ENCODE data around the gene NFE2L3. TPM values are rescaled to one million over a fixed set of nuclear protein-coding genes. Genes with fewer than 3 reads are reported as not detected.

Gene NFE2L3
- total and polyA plus RNA-seq, 2 of the 8 experiments (the other 6 are each of a cell fraction or from before 2014, with no cell fraction given), result 64.9 to 76.5 TPM

DNA sequence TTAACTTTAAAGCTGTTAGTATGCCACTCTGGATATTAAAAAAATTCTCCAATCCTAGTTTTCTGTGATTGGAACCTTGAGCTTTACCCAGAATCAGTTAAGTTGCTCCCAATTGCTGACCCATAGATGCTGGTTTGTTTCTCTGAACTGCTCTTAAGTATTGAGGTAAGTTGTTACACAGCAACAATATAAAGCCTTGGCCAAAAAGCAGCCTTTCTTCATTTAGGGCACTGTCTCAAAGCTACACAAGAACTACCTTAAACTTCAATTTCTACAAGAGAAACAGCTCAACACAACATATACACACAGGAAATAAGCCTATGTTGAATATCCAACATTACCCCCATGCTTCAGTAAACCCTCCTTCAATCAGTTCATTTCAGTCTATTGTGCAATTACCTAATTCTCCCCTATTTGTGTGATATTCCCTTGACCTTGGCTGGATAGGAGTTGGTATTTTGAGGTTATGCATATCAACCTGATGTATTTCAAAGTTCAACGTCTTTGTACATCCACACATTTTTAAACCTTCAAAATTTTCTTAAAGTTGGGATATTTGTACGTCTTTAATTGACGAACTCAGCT, 37.1 kb downstream of the NFE2L3 start:
- Histone ChIP-seq H3K27me3 (replicated peaks in 1 of 4; ENCODE audit: control insufficient read depth in 3 of 4, extremely low read depth in 1 of 4, insufficient read depth in 3 of 4, low read length in 3 of 4) (no peaks in the 10 kb centered on the region), H2AK5ac (ENCODE audit: low read depth, low read length) (no peak overlapping the region), H4K91ac (replicated peaks; ENCODE audit: insufficient read length, low read length) (no peak overlapping the region), H2BK120ac (replicated peaks; ENCODE audit: low read depth, low read length) (no peak overlapping the region), H3K9me3 (ENCODE audit: insufficient read depth in 2 of 2, low read depth in 1 of 2, low read length in 1 of 2) (no peaks in the 10 kb centered on the region), H3K4me2 (ENCODE audit: insufficient read depth in 1 of 2, low read depth in 2 of 2, low read length in 2 of 2) (no peak overlapping the region), H2BK15ac (ENCODE audit: low read length) (no peak overlapping the region), H2BK5ac (ENCODE audit: low read depth, low read length) (no peak overlapping the region), H2BK12ac (ENCODE audit: low read depth, low read length) (no peak overlapping the region), H2BK20ac (ENCODE audit: low read length) (no peak overlapping the region), H3K27ac (ENCODE audit: low read depth, low read length) (no peak overlapping the region), H3K4me3 (ENCODE audit: extremely low read depth in 1 of 4, insufficient read depth in 2 of 4, low read depth in 3 of 4, low read length in 4 of 4) (no peak overlapping the region), H3K9ac (replicated peaks in 1 of 4; ENCODE audit: extremely low read depth in 1 of 4, low read depth in 3 of 4, low read length in 3 of 4) (no peak overlapping the region), H3K79me1 (ENCODE audit: low read depth, low read length) (no peaks in the 10 kb centered on the region), H3K36me3 (ENCODE audit: control insufficient read depth in 2 of 4, insufficient read depth in 4 of 4, low read length in 3 of 4) (peaks cover 39 to 66% (median 56%) of the 10 kb centered on the region in 4 experiments), H3K79me2 (ENCODE audit: control insufficient read depth in 1 of 2, insufficient read depth in 2 of 2, low read length in 2 of 2) (peaks cover 0 to 24% of the 10 kb centered on the region in 2 experiments; a peak in 2 of 4 replicates), H4K5ac (ENCODE audit: insufficient read length, low read depth, low read length) (no peak overlapping the region), H3K56ac (replicated peaks; ENCODE audit: insufficient read length, low read depth, low read length) (no peak overlapping the region), H4K8ac (ENCODE audit: extremely low read depth, insufficient read depth, low read length) (no peak overlapping the region), H3K14ac (ENCODE audit: insufficient read length) (no peak overlapping the region), H3K23ac (ENCODE audit: insufficient read length) (no peak overlapping the region), H3K4me1 (replicated peaks in 1 of 4; ENCODE audit: control insufficient read depth in 3 of 4, insufficient read depth in 4 of 4, low read length in 3 of 4) (no peaks in the 10 kb centered on the region), H4K20me1 (replicated peaks in 1 of 2; ENCODE audit: control insufficient read depth in 1 of 2, insufficient read depth in 2 of 2, low read length in 2 of 2) (peaks cover 18 to 25% of the 10 kb centered on the region in 2 experiments), H3K4ac (replicated peaks; ENCODE audit: insufficient read length, low read depth, low read length) (no peak overlapping the region), H3K23me2 (ENCODE audit: low read depth, low read length) (no peaks in the 10 kb centered on the region), H2AFZ (ENCODE audit: low read length) (no peak overlapping the region), H3K18ac (ENCODE audit: extremely low read depth, low read length) (no peak overlapping the region)
- FAIRE-seq (no peak), DNase-seq (ENCODE audit: low read depth in 1 of 2, low spot score in 2 of 2) (no peak)
- POLR2A ChIA-PET (ENCODE audit: partially characterized antibody), result interaction anchor here (0.7 to 17.3 kb wide), 44 partner anchors 8 to 297 kb away, joined by 3 to 578 read pairs (median 6); partner anchors contain the start of genes CBX3, HNRNPA2B1, NFE2L3 and SNX10
- WGBS, 2 experiments (ENCODE audit: extremely low coverage in 1 of 2, insufficient coverage in 1 of 2, insufficient read length in 1 of 2, insufficient replicate concordance in 2 of 2, low coverage in 1 of 2, low lambda C conversion rate in 2 of 2, missing lambda C conversion rate in 1 of 2), result 87% methylated on average over 3 of the region's 3 CpGs; no CpG with 5 or more reads in 1 of the 2 experiments
- CTCF ChIA-PET (ENCODE audit: partially characterized antibody), result interaction anchor here (0.8 to 5.6 kb wide), 10 partner anchors 9 to 297 kb away, joined by 3 to 30 read pairs (median 4); partner anchors contain the start of gene HNRNPA2B1
- TF ChIP-seq TBP (IDR thresholded peaks at IDR 0.05; ENCODE audit: low read depth, low read length) (no peak), BCL11A (IDR thresholded peaks at IDR 0.05; ENCODE audit: low read depth in 2 of 2, low read length in 2 of 2) (no peak), RFX5 (IDR thresholded peaks at IDR 0.05; ENCODE audit: borderline replicate concordance, low read depth, low read length) (0 out of 2 replicates have a peak, but pooled peaks have one; percentile 31), JUN (IDR thresholded peaks at IDR 0.05; ENCODE audit: low read depth, low read length) (no peak), EGR1 (IDR thresholded peaks at IDR 0.05; ENCODE audit: borderline replicate concordance, low read depth, low read length) (no peak), CHD2 (IDR thresholded peaks at IDR 0.05; ENCODE audit: low read length) (no peak), KDM5A (IDR thresholded peaks at IDR 0.05; ENCODE audit: low read length) (no peak), SIN3A (conservative IDR thresholded peaks at IDR 0.05 in 1 of 2, IDR thresholded peaks at IDR 0.05 in 1 of 2; ENCODE audit: low read depth in 1 of 2, low read length in 2 of 2) (no peak), BACH1 (IDR thresholded peaks at IDR 0.05; ENCODE audit: low read length) (no peak), GTF2F1 (IDR thresholded peaks at IDR 0.05; ENCODE audit: borderline replicate concordance, low read depth, low read length) (no peak), SUZ12 (IDR thresholded peaks at IDR 0.05; ENCODE audit: low read length) (no peak), CEBPB (IDR thresholded peaks at IDR 0.05; ENCODE audit: low read depth, low read length) (peak; percentile 78), KDM4A (IDR thresholded peaks at IDR 0.05; ENCODE audit: low read depth, low read length, severe bottlenecking) (no peak)
- TF ChIP-seq, protein P1, sequence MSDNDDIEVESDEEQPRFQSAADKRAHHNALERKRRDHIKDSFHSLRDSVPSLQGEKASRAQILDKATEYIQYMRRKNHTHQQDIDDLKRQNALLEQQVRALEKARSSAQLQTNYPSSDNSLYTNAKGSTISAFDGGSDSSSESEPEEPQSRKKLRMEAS (IDR thresholded peaks at IDR 0.05), result no peak
